ENCODE measurements around the gene EMC8. TPM values are rescaled to one million over a fixed set of nuclear protein-coding genes. Genes with fewer than 3 reads are reported as not detected.

Gene EMC8
- total and polyA plus RNA-seq, 2 of the 8 experiments (the other 6 are each of a cell fraction or from before 2014, with no cell fraction given), result 52.2 to 69.7 TPM

DNA sequence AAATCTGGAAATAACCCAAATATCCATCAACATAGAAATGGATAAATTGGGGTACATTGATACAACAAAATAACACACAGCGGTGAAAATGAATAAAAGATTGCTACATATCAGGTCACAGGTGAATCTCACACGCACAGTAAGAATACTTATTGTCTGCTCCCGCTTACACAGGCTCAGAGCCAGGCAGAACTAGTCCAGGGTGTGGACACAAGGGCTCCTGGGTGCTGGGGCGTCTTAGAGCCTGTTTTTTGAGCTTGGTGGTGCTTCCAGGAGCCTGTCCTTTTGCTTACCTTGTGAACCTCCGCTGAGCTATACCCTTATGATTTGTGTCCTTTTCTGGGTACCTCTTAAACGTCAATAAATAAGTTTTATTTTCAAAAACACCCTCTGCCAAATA is 28.6 kb downstream of the EMC8 start:
- Histone ChIP-seq H3K23ac (ENCODE audit: insufficient read length) (no peak overlapping the region), H3K14ac (ENCODE audit: insufficient read length) (no peak overlapping the region)
- FAIRE-seq, result no peak

More for the DNA sequence above, 28.6 kb downstream of the EMC8 start:
- H3K4me1 ChIP-seq (replicated peaks in 1 of 4; ENCODE audit: control insufficient read depth in 3 of 4, insufficient read depth in 4 of 4, low read length in 3 of 4), result peaks cover 0 to 16% (median 10%) of the 10 kb centered on the region in 4 experiments; a peak in 5 of 7 replicates
- no peak overlapping the region for H3K4ac ChIP-seq (replicated peaks; ENCODE audit: insufficient read length, low read depth, low read length)
- no peaks in the 10 kb centered on the region for H3K79me2 ChIP-seq (ENCODE audit: control insufficient read depth in 1 of 2, insufficient read depth in 2 of 2, low read length in 2 of 2)
- no peaks in the 10 kb centered on the region for H3K36me3 ChIP-seq (ENCODE audit: control insufficient read depth in 2 of 4, insufficient read depth in 4 of 4, low read length in 3 of 4)
- no peak overlapping the region for H2AK5ac ChIP-seq (ENCODE audit: low read depth, low read length)
- ChIA-PET POLR2A (ENCODE audit: partially characterized antibody) (interaction anchor here (1.1 kb wide), 1 partner anchor 17 kb away, joined by 3 read pairs; no protein-coding TSS in a partner anchor), CTCF (ENCODE audit: partially characterized antibody) (interaction anchor here (1.0 to 2.6 kb wide), 4 partner anchors 9 to 42 kb away, joined by 3 to 9 read pairs (median 4); no protein-coding TSS in a partner anchor)
- TF ChIP-seq SP4 (IDR thresholded peaks at IDR 0.05; ENCODE audit: low read length), result no peak
- no peak for TF ChIP-seq CHD1 (IDR thresholded peaks at IDR 0.05; ENCODE audit: low read depth, low read length)
- TF ChIP-seq GABPA (IDR thresholded peaks at IDR 0.05; ENCODE audit: borderline replicate concordance, insufficient read depth, low read length), result no peak
- no peak for TF ChIP-seq YY1 (IDR thresholded peaks at IDR 0.05; ENCODE audit: low read depth, low read length)
- TF ChIP-seq, protein P1, sequence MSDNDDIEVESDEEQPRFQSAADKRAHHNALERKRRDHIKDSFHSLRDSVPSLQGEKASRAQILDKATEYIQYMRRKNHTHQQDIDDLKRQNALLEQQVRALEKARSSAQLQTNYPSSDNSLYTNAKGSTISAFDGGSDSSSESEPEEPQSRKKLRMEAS (IDR thresholded peaks at IDR 0.05), result no peak
- TF ChIP-seq HDAC2 (IDR thresholded peaks at IDR 0.05; ENCODE audit: borderline replicate concordance in 1 of 2, low read depth in 2 of 2, low read length in 2 of 2), result no peak
- no peak overlapping the region for H2BK120ac ChIP-seq (replicated peaks; ENCODE audit: low read depth, low read length)
- DNase-seq (ENCODE audit: low read depth in 1 of 2, low spot score in 2 of 2), result no peak
- H2BK12ac ChIP-seq (ENCODE audit: low read depth, low read length), result no peak overlapping the region
- H4K5ac ChIP-seq (ENCODE audit: insufficient read length, low read depth, low read length), result no peak overlapping the region
- no peak overlapping the region for H4K91ac ChIP-seq (replicated peaks; ENCODE audit: insufficient read length, low read length)
- H3K23me2 ChIP-seq (ENCODE audit: low read depth, low read length), result no peaks in the 10 kb centered on the region
- H3K9ac ChIP-seq (replicated peaks in 1 of 4; ENCODE audit: extremely low read depth in 1 of 4, low read depth in 3 of 4, low read length in 3 of 4), result no peak overlapping the region
- no peaks in the 10 kb centered on the region; a peak in 1 of 7 replicates for H3K27me3 ChIP-seq (replicated peaks in 1 of 4; ENCODE audit: control insufficient read depth in 3 of 4, extremely low read depth in 1 of 4, insufficient read depth in 3 of 4, low read length in 3 of 4)
- H3K27ac ChIP-seq (ENCODE audit: low read depth, low read length), result no peak overlapping the region
- H3K4me3 ChIP-seq (ENCODE audit: extremely low read depth in 1 of 4, insufficient read depth in 2 of 4, low read depth in 3 of 4, low read length in 4 of 4), result no peak overlapping the region
- H3K4me2 ChIP-seq (ENCODE audit: insufficient read depth in 1 of 2, low read depth in 2 of 2, low read length in 2 of 2), result no peak overlapping the region
- H3K56ac ChIP-seq (replicated peaks; ENCODE audit: insufficient read length, low read depth, low read length), result no peak overlapping the region
- H3K18ac ChIP-seq (ENCODE audit: extremely low read depth, low read length), result no peak overlapping the region
- H4K20me1 ChIP-seq (replicated peaks in 1 of 2; ENCODE audit: control insufficient read depth in 1 of 2, insufficient read depth in 2 of 2, low read length in 2 of 2), result no peaks in the 10 kb centered on the region
- H2AFZ ChIP-seq (ENCODE audit: low read length), result no peak overlapping the region
- no peaks in the 10 kb centered on the region for H3K9me3 ChIP-seq (ENCODE audit: insufficient read depth in 2 of 2, low read depth in 1 of 2, low read length in 1 of 2)
- no peak overlapping the region for H2BK5ac ChIP-seq (ENCODE audit: low read depth, low read length)
- H4K8ac ChIP-seq (ENCODE audit: extremely low read depth, insufficient read depth, low read length), result no peak overlapping the region
- peaks cover 3% of the 10 kb centered on the region; the same call in 1 of the 2 replicates for H3K79me1 ChIP-seq (ENCODE audit: low read depth, low read length)
- 90% methylated on average over 6 of the region's 6 CpGs; no CpG with 5 or more reads in 1 of the 2 experiments for WGBS, 2 experiments (ENCODE audit: extremely low coverage in 1 of 2, insufficient coverage in 1 of 2, insufficient read length in 1 of 2, insufficient replicate concordance in 2 of 2, low coverage in 1 of 2, low lambda C conversion rate in 2 of 2, missing lambda C conversion rate in 1 of 2)
- H2BK15ac ChIP-seq (ENCODE audit: low read length), result no peak overlapping the region
- H2BK20ac ChIP-seq (ENCODE audit: low read length), result no peak overlapping the region

All from H1 (cell line).